ENCODE results near the gene EPYC.

The EPYC gene

DNA sequence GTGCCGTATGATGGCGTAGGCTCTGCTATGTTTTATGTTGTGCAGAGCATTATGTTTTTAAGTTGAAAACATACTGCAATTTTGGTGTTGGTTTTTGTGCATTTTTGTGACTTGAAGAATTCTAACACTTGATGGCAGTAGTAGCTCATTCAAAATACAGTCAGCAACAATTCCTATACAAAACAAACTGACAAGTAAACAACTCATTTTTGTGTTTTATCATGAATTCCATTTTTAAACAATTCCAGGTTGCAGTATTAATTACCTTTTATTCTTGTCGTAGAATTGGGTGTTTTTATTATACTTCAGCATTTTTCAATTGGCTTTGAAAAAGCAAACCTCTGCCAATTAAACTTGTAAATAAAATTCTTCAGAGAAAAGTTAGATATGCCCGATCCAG is 45.7 kb downstream of the EPYC start:
- no peak for DNase-seq (ENCODE audit: low read depth in 4 of 4, low spot score in 1 of 4)

DNA sequence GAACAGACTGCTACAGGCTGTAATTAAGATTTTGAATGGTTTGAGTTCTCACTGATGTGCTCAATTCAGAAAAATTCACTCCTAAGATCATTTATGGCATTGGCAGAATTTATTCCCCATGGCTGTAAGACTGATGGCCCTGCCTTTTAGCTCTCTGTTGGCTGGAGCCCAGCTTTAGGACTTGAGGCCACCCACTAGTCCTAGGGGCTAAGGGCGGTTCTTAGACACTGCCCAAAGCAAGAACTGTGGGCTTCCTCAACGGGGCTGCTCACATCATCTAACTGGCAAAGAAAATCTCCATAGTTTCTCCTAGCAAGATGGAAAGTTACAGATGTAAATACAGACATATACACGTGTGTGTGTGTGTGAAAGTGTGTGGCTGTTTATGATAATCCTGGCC is 46.4 kb downstream of the EPYC start:
- no peak for DNase-seq (ENCODE audit: low read depth in 4 of 4, low spot score in 1 of 4)

- DNase-seq (ENCODE audit: low read depth in 4 of 4, low spot score in 1 of 4) = no peak
Measured at GRCh38 chr12:90954921-90955320, 49.9 kb downstream of the EPYC start, which contains the start of gene CCER1. TSS of gene CCER1 (minus strand) at chr12:90955176. CDS start at chr12:90954742, 434 bp downstream.

- no peak for DNase-seq (ENCODE audit: low read depth in 4 of 4, low spot score in 1 of 4)
Measured at GRCh38 chr12:90954428-90954827, 50.3 kb downstream of the EPYC start.

DNA sequence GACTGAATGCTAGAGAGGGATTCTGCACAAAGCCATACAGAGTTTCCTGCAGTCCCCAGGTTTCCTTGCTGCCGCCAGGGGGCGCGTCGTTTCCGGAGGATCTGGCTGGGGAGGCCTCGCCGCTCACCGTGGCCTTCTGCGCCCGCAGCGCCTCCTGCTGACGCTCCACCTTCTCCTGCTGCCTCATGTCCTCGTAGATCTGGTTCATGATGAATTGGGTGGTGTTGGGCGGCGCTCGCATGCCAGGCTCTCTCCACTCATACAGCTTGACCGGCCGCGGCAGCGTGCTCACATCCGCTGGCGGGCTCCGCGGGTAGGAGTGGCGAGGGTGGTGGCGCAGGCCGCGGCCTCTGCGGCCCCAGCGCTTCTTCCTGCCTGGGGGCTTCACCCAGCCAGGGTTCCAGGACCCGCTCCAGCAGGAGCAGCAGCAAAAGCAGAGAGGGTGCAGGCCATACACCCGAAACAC is 50.8 kb downstream of the EPYC start:
- DNase-seq (ENCODE audit: low read depth in 4 of 4, low spot score in 1 of 4) = no peak

DNA sequence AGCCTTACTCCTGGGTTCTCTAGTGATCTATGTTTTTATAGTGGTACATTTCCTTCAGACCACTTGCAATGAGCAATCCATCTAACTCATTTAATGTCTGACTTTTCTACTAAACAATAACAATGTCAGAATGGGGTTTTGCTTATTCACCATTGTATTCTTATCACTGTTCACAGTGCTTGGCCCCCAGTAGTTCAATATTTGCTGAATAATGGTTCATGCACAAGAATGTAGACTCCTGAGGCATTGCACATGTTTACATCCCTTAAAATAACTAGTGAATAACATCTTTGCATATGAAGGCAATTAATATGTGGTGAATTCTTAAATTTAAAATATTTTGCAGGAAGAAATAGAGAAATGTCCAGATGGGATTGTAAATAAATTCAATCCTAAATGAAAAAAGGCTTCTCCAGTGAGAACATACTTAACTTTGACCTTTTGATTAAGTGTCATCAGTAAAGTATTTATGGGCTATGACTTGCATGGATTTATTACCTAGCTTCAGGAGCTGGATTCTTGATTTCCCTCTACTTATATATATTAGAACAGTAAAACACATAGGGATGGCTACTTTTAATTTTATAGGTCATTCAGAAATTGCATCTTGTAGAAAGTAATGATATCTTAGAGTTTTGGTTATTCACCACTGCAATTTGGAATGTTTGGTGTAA is 53.2 kb downstream of the EPYC start:
- no peak for DNase-seq (ENCODE audit: low read depth in 4 of 4, low spot score in 1 of 4)

GRCh38 chr12:90947869-90948268 is 56.9 kb downstream of the EPYC start:
- DNase-seq (ENCODE audit: low read depth in 4 of 4, low spot score in 1 of 4) = no peak

DNA sequence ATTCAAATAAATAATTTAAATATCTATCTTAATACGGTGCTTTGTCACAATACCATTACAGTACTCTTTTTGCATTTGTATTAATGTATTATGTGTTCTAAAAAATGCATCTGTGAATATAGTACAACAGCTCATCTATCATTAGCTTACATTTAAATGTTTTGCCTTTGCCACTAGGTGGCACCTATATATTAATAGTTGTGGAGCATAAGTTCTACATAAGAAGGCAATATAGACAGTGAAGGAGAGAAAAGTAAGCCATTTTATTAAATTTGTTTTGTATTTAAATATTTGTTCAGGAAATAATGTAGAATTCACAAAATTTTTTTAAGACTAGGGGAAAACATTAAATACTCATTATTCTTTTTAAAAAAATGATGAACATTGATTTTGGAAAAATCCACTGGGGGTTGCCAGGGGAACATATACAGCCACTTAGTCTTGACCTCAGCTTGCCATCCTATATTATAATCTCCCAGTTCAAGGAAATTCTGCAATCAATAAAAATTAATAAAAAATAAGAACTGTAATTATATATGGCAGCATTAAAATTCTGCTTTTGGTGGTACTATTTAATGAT is 59.6 kb downstream of the EPYC start:
- no peak for DNase-seq (ENCODE audit: low read depth in 4 of 4, low spot score in 1 of 4)

- DNase-seq (ENCODE audit: low read depth in 4 of 4, low spot score in 1 of 4) = no peak
Measured at GRCh38 chr12:90943255-90943654, 61.5 kb downstream of the EPYC start.

- no peak for DNase-seq (ENCODE audit: low read depth in 4 of 4, low spot score in 1 of 4)
Measured at GRCh38 chr12:90940872-90941499, 63.8 kb downstream of the EPYC start.

DNA sequence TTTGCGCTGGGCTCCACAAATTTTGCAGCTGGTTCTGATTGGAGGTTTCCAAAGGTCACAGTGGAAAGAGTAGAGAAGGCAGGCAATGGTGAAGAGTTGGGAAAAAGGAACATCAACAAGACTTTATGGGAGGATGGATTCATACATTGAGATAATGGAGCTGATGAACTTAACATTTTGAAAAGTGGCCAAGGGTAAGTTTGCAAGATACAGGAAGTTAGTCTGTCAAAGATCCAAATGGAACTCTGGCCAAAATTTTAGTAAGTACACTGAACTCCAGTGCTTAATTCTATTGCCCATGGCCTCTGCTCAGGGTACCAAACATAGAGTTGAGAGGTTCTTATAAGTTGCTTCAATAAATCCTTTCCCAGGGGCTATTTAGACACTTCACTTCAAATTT is 65.4 kb downstream of the EPYC start:
- no peak for DNase-seq (ENCODE audit: low read depth in 4 of 4, low spot score in 1 of 4)

- no peak for DNase-seq (ENCODE audit: low read depth in 4 of 4, low spot score in 1 of 4)
Measured at GRCh38 chr12:90938451-90938850, 66.3 kb downstream of the EPYC start.

GRCh38 chr12:90937651-90938050 is 67.1 kb downstream of the EPYC start:
- DNase-seq (ENCODE audit: low read depth in 4 of 4, low spot score in 1 of 4) = no peak

DNA sequence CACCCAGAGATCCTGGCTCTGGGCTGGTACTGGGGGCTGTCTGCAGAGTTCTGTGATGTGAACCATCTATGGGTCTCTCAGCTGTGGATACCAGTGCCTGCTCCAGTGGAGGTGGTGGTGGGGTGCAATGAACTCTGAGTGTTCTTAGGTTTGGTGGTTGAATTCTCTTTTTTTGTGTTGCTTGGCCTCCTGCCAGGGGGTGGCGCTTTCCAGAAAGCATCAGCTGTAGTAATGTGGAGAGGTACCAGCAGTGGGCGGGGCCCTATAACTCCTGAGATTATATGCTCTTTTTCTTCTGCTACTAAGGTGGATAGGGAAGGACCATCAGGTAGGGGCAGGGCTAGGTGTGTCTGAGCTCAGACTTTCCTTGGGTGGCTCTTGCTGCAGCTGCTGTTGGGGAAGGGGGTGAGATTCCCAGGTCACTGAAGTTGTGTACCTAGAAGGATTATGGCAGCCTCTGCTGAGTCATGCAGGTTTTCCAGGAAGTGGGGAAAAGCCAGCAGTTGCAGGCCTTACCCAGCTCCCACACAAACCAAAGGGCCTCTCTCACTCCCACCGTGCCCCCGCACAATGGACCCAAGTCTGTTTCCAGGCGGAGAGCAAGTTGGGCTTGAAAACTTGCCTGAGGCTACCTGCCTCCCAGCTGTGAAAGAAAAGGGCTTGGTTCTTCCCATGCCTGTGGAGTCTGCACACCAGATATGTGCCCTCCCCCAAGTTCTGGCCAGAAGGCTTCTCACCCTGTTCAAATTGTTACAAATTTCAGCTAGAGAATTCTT is 68.4 kb downstream of the EPYC start:
- DNase-seq (ENCODE audit: low read depth in 4 of 4, low spot score in 1 of 4) = no peak

GRCh38 chr12:90925562-90925961 is 79.2 kb downstream of the EPYC start:
- no peak for DNase-seq (ENCODE audit: low read depth in 4 of 4, low spot score in 1 of 4)

- no peak for DNase-seq (ENCODE audit: low read depth in 4 of 4, low spot score in 1 of 4)
Measured at GRCh38 chr12:90924406-90924805, 80.4 kb downstream of the EPYC start.

- no peak for DNase-seq (ENCODE audit: low read depth in 4 of 4, low spot score in 1 of 4)
Measured at GRCh38 chr12:90922145-90922627, 82.6 kb downstream of the EPYC start.

DNA sequence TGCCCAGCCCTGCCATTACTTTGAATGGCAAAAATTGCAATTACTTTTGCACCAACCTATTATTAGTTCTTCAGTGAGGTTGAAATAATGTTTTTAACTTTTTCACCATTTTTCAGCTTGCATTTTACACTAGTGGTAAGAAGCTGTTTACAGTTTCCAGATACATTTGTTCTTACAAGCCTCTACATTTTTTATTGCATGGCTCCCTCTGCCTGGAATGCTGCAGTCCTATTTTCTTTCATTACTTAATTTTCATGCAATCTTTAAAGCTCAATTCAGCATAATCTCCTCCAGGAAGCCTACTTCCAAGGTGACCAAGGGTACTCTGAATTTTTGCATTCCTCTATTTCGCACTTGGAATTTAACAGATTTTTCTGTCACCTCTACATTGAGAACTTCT is 83.2 kb downstream of the EPYC start:
- DNase-seq (ENCODE audit: low read depth in 4 of 4, low spot score in 1 of 4) = no peak

DNA sequence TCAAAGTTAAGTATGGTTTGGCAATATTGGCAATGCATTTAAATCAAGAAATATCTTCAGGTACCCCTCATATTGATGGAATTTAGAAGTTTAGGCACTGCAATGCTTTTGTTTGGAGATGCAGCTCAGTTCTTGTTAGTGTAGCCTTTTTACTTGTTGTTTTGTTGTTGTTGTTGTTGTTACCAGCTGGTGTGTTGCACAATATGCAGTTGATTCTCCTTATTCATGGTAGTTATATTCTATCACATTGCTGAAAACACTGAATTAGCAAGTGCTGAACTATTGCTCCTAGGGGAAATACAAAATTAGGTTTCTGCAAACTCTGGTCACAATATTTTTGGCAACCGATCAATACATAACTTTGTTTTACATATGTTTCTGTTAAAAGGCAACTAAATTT is 84.5 kb downstream of the EPYC start:
- no peak for DNase-seq (ENCODE audit: low read depth in 4 of 4, low spot score in 1 of 4)

DNA sequence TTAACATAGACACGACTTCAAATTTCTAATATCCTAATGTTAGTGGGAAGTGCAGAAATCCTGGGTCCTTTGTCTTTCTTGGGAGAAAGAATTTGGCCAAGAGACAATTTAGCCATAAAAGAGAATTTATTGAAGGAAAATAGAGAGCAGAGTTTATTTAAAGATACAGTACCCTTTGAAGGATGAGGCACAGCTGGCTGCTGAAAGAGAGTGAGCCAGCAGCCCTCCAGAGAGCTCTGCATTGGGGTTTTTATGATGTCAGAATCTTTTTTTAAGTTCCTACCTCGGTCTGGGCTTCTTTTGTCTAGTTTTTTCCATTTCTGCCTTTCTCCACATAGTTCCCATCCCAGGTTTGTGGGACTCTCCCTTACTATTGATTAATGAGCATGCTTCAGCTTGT is 87.3 kb downstream of the EPYC start:
- DNase-seq (ENCODE audit: low read depth in 4 of 4, low spot score in 1 of 4) = no peak

GRCh38 chr12:90916516-90916915 is 88.3 kb downstream of the EPYC start:
- DNase-seq (ENCODE audit: low read depth in 4 of 4, low spot score in 1 of 4) = no peak

DNA sequence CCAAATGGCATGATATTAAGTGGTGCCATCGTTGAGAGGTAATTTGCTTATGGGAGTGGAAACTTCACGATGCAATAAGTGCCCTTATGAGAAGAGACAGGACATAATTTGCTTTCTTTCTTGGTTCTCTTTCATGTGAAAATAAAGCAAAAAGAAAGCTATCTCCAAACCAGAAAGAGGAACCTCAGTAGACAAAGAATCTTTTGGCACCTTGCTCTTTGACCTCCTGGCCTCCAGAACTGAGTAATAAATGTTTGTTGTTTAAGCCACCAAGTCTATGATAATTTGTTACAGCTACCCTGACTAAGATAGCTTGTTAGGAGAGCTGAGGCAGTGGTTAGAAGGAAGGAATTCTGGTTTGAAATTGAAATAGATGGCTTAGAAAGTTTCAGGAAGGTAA is 89.4 kb downstream of the EPYC start:
- no peak for DNase-seq (ENCODE audit: low read depth in 4 of 4, low spot score in 1 of 4)

Data from stimulated activated CD4-positive, alpha-beta T cell treated with anti-CD3 and anti-CD28 coated beads, Interleukin-1b, Interleukin-23, amount 100 ng/mL, for 24 hours (primary cell).